Gastroesophageal sphincter (tissue), 4 donors: ENCODE results near the gene CCDC186. TPM values are rescaled to one million over a fixed set of nuclear protein-coding genes. Genes with fewer than 3 reads are reported as not detected.

Experiments used
- ATAC-seq: fragments of 150-250 bp; one replicate; pipeline ENCODE4 v1.9.1; 2016; ENCODE audit warnings: mild to moderate bottlenecking, moderate library complexity
- H3K27ac ChIP-seq, 4 donors: fragments of 200-600 bp; sonication (generic) in 3 of 4; 1 replicate in 3 of 4; 2 replicates in 1 of 4; pipeline ENCODE4 v1.5.1; 2016 to 2019
- H3K27me3 ChIP-seq: fragments of 200-600 bp; sonication (generic); one replicate; pipeline ENCODE4 v1.5.1; 2019
- H3K36me3 ChIP-seq, 2 donors: fragments of 200-600 bp; sonication (generic); one replicate each; pipeline ENCODE4 v1.5.1; 2019; ENCODE audit warnings: control low read depth in 1 of 2
- H3K4me1 ChIP-seq, 3 donors: fragments of 200-600 bp; sonication (generic); 1 replicate in 2 of 3; 2 replicates in 1 of 3; pipeline ENCODE4 v1.5.1; 2016 to 2019; ENCODE audit warnings: control low read depth in 2 of 3
- H3K4me3 ChIP-seq, 2 donors: fragments of 200-600 bp; sonication (generic); one replicate each; pipeline ENCODE4 v1.5.1; 2019; ENCODE audit warnings: mild to moderate bottlenecking in 1 of 2, moderate library complexity in 1 of 2
- H3K9me3 ChIP-seq, 3 donors: fragments of 200-600 bp; sonication (generic); one replicate each; pipeline ENCODE4 v1.5.1; 2017 to 2019; ENCODE audit warnings: control low read depth in 2 of 3
- CTCF ChIP-seq, 4 experiments: fragments of 200-600 bp in 2 of 4; fragments of 450-650 bp in 2 of 4; sonication (generic) in 1 of 4; IDR thresholded peaks; one replicate each; pipeline ENCODE4 v1.5.1; 2017 to 2019; ENCODE audit warnings: antibody characterized with exemption in 4 of 4, mild to moderate bottlenecking in 2 of 4, moderate library complexity in 2 of 4
- EP300 ChIP-seq: sonication (generic); formaldehyde crosslinking; IDR thresholded peaks from one replicate; pipeline ENCODE4 v1.6.1; 2017; ENCODE audit warnings: antibody characterized with exemption, mild to moderate bottlenecking
- POLR2A ChIP-seq, 2 donors: fragments of 450-650 bp; IDR thresholded peaks; one replicate each; pipeline ENCODE4 v1.6.1; 2017; ENCODE audit warnings: antibody characterized with exemption in 2 of 2, mild to moderate bottlenecking in 2 of 2, moderate library complexity in 1 of 2
- POLR2AphosphoS5 ChIP-seq: sonication (generic); formaldehyde crosslinking; IDR thresholded peaks from one replicate; pipeline ENCODE4 v1.6.1; 2017; ENCODE audit warnings: antibody characterized with exemption
- whole genome bisulfite sequencing, 2 donors: methylation state at CpG; one replicate each; pipeline ENCODE4 v1.1.5; 2018; ENCODE audit warnings: low coverage in 1 of 2; 5-methylcytosine and 5-hydroxymethylcytosine counted together
- total RNA-seq, 4 donors: library from RNA; depleted of rRNA; stranded (reverse); fragments of >200 nt; gene quantifications; one replicate each; pipeline ENCODE4 v1.1.0, GENCODE V29; 2016

Gene CCDC186
- total RNA-seq, 4 donors from 2014 or later, result 15.8 to 24.7 (median 20.4) TPM

- Histone ChIP-seq H3K27ac (no peak overlapping the region), H3K4me1 (no peaks in the 10 kb centered on the region), H3K36me3 (no peaks in the 10 kb centered on the region), H3K9me3 (no peaks in the 10 kb centered on the region), H3K27me3 (peaks cover 9% of the 10 kb centered on the region), H3K4me3 (no peak overlapping the region)
- TF ChIP-seq EP300, result no peak
- no peak for TF ChIP-seq CTCF (IDR thresholded peaks at IDR 0.05)
- no peak for TF ChIP-seq POLR2AphosphoS5
- TF ChIP-seq POLR2A (IDR thresholded peaks at IDR 0.05), result no peak
- WGBS, 2 donors, result 85 to 92% methylated on average over 3 to 4 of the region's 4 CpGs
- ATAC-seq, result no peak
Measured at GRCh38 chr10:114199239-114199638, 25.2 kb upstream of the CCDC186 start.

GRCh38 chr10:114195079-114195478 lies 21.1 kb upstream of the CCDC186 start:
- H3K36me3 ChIP-seq, result no peaks in the 10 kb centered on the region
- no peak overlapping the region for H3K4me3 ChIP-seq
- H3K4me1 ChIP-seq, result no peaks in the 10 kb centered on the region
- TF ChIP-seq EP300, result no peak
- TF ChIP-seq CTCF (IDR thresholded peaks at IDR 0.05), result no peak
- TF ChIP-seq POLR2A (IDR thresholded peaks at IDR 0.05), result no peak
- no peak for TF ChIP-seq POLR2AphosphoS5
- no peak for ATAC-seq
- WGBS, 2 donors, result 76 to 84% methylated on average over 2 of the region's 2 CpGs
- H3K27me3 ChIP-seq, result peaks cover 9% of the 10 kb centered on the region
- H3K9me3 ChIP-seq, result no peaks in the 10 kb centered on the region
- no peak overlapping the region for H3K27ac ChIP-seq

- TF ChIP-seq POLR2A (IDR thresholded peaks at IDR 0.05) (no peak), CTCF (IDR thresholded peaks at IDR 0.05) (no peak), POLR2AphosphoS5 (no peak), EP300 (no peak)
- ATAC-seq, result no peak
- H3K9me3 ChIP-seq, result no peaks in the 10 kb centered on the region
- H3K27me3 ChIP-seq, result no peaks in the 10 kb centered on the region
- no peak overlapping the region for H3K4me3 ChIP-seq
- no peak overlapping the region for H3K27ac ChIP-seq
- 89 to 94% methylated on average over 4 to 8 of the region's 8 CpGs for WGBS, 2 donors
- H3K36me3 ChIP-seq, result no peaks in the 10 kb centered on the region
- H3K4me1 ChIP-seq, result no peaks in the 10 kb centered on the region
Measured at GRCh38 chr10:114189700-114190099, 15.7 kb upstream of the CCDC186 start.

- no peaks in the 10 kb centered on the region for H3K27me3 ChIP-seq
- no peak for ATAC-seq
- H3K9me3 ChIP-seq, result no peaks in the 10 kb centered on the region
- TF ChIP-seq POLR2AphosphoS5 (no peak), EP300 (no peak), CTCF (IDR thresholded peaks at IDR 0.05) (no peak), POLR2A (IDR thresholded peaks at IDR 0.05) (no peak)
- H3K4me3 ChIP-seq, result no peak overlapping the region
- H3K36me3 ChIP-seq, result no peaks in the 10 kb centered on the region
- WGBS, 2 donors, result 97 to 100% methylated on average over 2 to 3 of the region's 3 CpGs
- no peaks in the 10 kb centered on the region for H3K4me1 ChIP-seq
- H3K27ac ChIP-seq, result no peak overlapping the region
Measured at GRCh38 chr10:114188900-114189299, 14.9 kb upstream of the CCDC186 start.

- H3K9me3 ChIP-seq, result no peaks in the 10 kb centered on the region
- H3K36me3 ChIP-seq, result no peaks in the 10 kb centered on the region
- H3K4me1 ChIP-seq, result no peaks in the 10 kb centered on the region
- H3K27me3 ChIP-seq, result no peaks in the 10 kb centered on the region
- no peak overlapping the region for H3K27ac ChIP-seq
- TF ChIP-seq CTCF (IDR thresholded peaks at IDR 0.05) (no peak), POLR2AphosphoS5 (no peak), EP300 (no peak), POLR2A (IDR thresholded peaks at IDR 0.05) (no peak)
- 74% methylated on average over 3 of the region's 3 CpGs; no CpG with 5 or more reads in 1 of the 2 donors for WGBS, 2 donors
- no peak overlapping the region for H3K4me3 ChIP-seq
- no peak for ATAC-seq
Measured at GRCh38 chr10:114188001-114188400, 14.0 kb upstream of the CCDC186 start.
